SH-SY5Y (cell line): Measurements from ENCODE around the gene SPATA25.

ENCODE experiments used
- GATA2 ChIP-seq: IDR thresholded peaks from 2 replicates; pipeline ENCODE4 v1.6.1; 2011; ENCODE audit warnings: mild to moderate bottlenecking, low read depth, low read length
- GATA3 ChIP-seq: IDR thresholded peaks from 2 replicates; pipeline ENCODE4 v1.6.1; 2011; ENCODE audit warnings: low read depth, mild to moderate bottlenecking, low read length, moderate library complexity

GRCh38 chr20:45852326-45852725, 35.1 kb downstream of the SPATA25 start:
- TF ChIP-seq GATA2, result no peak
- TF ChIP-seq GATA3, result no peak
